ENCODE results near the gene GTF2F2.

GTF2F2 gene

GRCh38 chr13:45305079-45305478, 184.8 kb downstream of the GTF2F2 start:
- no peak for DNase-seq

GRCh38 chr13:45306966-45307365, 186.7 kb downstream of the GTF2F2 start:
- no peak for DNase-seq

- DNase-seq = no peak
These were observed 190.2 kb downstream of the GTF2F2 start for GRCh38 chr13:45310341-45311131.

GRCh38 chr13:45314822-45315221, 194.5 kb downstream of the GTF2F2 start:
- no peak for DNase-seq

GRCh38 chr13:45315520-45316167, 195.3 kb downstream of the GTF2F2 start:
- no peak for DNase-seq

- no peak for DNase-seq
These were observed 196.0 kb downstream of the GTF2F2 start for GRCh38 chr13:45316338-45316737.

GRCh38 chr13:45316996-45317395, 196.7 kb downstream of the GTF2F2 start:
- no peak for DNase-seq

- no peak for DNase-seq
These were observed 200.7 kb downstream of the GTF2F2 start for GRCh38 chr13:45320876-45321629.

- DNase-seq = no peak
These were observed 205.5 kb downstream of the GTF2F2 start for GRCh38 chr13:45325806-45326205.

- DNase-seq = no peak
These were observed 207.1 kb downstream of the GTF2F2 start for GRCh38 chr13:45327253-45327955.

- no peak for DNase-seq
These were observed 208.4 kb downstream of the GTF2F2 start for GRCh38 chr13:45328661-45329111.

GRCh38 chr13:45331123-45331619, 210.9 kb downstream of the GTF2F2 start:
- DNase-seq = no peak

GRCh38 chr13:45331692-45332035, 211.4 kb downstream of the GTF2F2 start:
- DNase-seq = no peak

- DNase-seq = no peak
These were observed 211.9 kb downstream of the GTF2F2 start for GRCh38 chr13:45332036-45332830.

- no peak for DNase-seq
These were observed 212.5 kb downstream of the GTF2F2 start for GRCh38 chr13:45332831-45333219.

GRCh38 chr13:45333251-45333976, 213.1 kb downstream of the GTF2F2 start:
- DNase-seq = no peak
